GM19351 (cell line): ENCODE results near the gene GRK6.
"Not testable (repeated sequence)": the region's sequence is repeated elsewhere in the genome, so short reads cannot be mapped to it uniquely, and the experiment has no call there.

Source experiments
- ATAC-seq: cut with Tn5 transposase; IDR thresholded peaks from one replicate; pipeline ENCODE4 v1.9.1; 2021; ENCODE audit warnings: mild to moderate bottlenecking, moderate library complexity; ENCODE audit not compliant: unreplicated experiment

GRK6 gene

DNA sequence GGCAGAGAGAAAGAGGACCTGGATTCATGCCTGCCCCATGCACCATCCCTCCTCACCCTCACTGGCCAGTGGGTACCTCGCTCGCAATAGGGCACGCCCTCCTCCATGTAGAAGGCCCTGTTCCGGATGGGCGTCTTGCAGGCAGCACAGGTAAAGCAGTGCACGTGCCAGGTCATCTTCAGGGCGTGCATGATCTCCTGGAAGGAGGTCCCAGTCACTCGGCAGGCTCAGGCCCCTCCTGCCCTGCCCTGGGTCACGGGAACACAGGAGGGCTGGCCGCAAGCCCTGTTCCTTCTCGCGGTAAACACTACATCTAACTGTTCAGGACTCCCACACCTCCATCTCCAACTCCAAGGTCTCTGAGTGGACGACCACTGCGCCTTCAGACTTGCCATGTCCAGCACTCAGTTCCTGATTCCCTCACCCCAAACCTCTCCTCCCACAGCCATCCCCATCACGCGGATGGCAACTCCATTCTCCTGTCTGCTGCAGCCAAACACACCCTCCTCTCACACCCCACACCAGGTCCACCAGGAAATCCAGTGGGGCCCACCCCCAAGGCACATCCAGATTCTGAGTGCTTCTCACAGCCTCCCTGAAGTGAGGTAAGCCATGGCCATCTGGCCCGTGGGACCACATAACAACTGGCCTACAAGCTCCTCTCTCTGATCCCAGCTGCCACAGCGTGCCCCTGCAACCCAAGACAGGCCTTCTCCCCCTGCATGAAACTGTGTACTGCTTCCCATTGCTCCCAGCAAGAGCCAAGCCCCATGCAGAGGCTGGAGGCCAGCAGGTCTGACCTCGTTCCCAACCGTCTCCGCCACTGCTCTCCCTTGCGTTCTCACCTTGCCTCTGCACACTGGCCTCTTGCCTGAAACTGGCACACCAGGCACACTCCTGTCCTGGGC, 57.8 kb downstream of the GRK6 start:
- ATAC-seq = no peak

DNA sequence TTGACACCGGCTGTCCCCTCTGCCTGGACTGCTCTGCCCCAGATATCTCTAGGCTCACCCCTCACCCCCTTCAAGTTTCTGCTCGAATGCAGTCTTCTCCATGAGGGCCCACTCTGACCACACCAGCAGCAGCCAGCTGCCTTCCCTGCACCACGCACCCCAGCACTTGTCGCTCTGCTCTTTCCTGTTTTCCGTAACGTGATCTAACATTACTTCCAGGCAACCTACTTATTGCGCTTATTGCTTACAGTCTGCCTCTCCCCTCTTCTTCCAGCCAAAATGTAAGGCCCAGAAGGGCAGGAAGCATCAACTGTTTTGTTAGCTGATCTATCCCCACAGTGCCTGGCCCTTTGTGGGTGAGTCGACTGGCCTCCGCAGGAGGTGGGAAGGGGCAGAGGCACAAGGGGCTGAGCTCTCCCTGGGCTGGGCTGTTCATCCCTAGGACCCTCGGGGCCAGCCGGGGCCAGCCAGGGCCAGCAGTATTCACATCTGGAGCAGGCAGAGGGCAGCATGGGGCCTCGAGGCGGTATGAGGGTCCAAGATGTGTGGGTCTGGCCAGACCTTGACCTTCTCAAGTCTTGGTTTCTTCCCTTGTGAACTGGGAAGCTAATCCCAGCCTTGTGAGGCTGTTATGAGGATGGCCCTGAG, 58.5 kb downstream of the GRK6 start:
- ATAC-seq = no peak

DNA sequence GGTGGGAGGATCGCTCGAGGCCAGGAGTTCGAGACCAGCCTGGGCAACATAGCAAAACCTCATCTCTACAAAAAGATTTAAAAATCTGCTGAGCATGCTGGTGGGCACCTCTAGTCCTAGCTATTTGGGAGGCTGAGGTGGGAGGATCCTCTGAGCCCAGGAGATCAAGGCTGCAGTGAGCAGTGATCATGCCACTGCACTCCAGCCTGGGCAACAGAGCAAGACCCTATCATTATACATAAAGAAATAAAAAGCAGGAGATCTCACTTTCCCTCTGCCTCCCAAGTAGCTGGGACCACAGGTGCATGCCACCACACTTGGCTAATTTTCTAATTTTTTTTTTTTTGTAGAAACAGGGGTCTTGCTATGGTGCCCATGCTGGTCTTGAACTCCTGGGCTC, 59.3 kb downstream of the GRK6 start:
- not testable (repeated sequence) for ATAC-seq

GRCh38 chr5:177486256-177486655, 59.8 kb downstream of the GRK6 start:
- ATAC-seq = no peak

DNA sequence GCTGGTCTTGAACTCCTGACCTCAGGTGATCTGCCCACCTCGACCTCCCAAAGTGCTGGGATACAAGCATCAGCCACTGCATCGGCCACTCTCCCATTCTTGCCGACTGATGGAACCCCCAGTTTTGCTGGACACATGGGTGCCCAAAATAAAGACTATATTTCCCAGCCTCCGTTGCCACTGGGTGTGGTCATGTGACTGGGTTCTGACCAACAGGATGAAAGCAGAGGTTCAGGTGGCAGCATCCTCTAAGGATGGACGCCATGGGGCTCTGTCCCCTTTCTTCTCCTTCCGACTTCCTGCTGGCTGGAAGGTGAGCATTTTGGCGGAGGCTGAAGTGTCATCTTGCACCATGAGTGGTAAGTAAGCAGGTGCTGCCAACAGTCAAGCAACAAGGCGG, 60.7 kb downstream of the GRK6 start:
- no peak for ATAC-seq

GRCh38 chr5:177487975-177488374, 61.5 kb downstream of the GRK6 start:
- ATAC-seq = no peak

DNA sequence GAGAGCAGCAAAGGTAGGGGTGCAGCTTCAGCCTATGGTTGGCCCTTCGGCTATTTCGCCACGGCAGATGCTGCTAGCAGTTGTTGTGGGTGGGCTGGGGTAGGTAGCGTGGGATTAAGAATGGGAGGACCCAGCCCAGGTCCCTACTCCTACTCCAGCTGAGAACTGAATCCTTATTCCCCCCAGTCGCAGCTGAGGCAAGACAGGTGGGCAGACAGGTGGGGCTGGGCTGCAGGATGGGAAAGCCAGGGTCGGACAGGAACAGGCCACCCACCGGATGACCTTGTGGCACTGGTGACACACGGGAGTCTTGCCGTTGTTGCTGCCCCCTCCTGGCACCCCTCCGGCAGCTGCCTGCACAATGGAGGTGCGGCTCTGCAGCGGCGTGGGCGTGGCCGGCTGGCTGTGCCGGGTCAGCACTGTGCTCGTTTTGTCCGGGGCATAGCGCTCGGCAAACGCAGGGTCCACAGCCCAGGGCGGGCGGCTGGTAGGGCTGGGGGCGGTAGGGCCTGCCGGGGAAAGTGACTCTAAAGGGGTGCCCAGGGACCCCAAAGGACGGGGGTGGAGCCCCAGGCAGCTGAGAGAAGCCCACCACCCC, 62.7 kb downstream of the GRK6 start:
- ATAC-seq = no peak

- ATAC-seq = no peak
These were observed 64.0 kb downstream of the GRK6 start for GRCh38 chr5:177490311-177490991.

DNA sequence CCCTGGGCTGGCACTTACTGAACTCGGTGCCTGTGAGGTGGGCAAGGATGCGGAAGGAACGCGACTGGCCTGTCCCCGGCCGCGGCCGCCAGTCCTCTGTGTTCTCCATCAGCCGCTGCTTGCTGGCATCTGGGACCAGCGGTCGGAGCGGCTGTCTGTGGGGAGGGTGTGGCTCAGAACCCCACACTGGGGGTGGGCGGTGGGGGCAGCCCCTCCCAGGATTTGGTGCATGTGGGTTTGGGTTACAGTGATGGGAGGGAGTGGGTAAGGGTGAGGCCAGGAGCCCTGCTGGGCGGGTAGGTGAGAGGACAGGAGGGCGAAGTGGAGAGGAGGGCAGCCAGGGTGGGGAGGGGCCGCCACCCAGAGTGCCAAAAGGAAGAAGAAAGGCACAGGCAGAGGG, 64.5 kb downstream of the GRK6 start:
- ATAC-seq = no peak

GRCh38 chr5:177491429-177491945, 65.0 kb downstream of the GRK6 start:
- no peak for ATAC-seq

- no peak for ATAC-seq
These were observed 65.7 kb downstream of the GRK6 start for GRCh38 chr5:177491983-177492746.
